Measurements from ENCODE around the gene ZNHIT6. TPM values are rescaled to one million over a fixed set of nuclear protein-coding genes. Genes with fewer than 3 reads are reported as not detected.

Gene ZNHIT6
- polyA plus RNA-seq, 1 donor (not counting 4 experiments of a cell fraction or from before 2014, with no cell fraction given) = 20.9 TPM

DNA sequence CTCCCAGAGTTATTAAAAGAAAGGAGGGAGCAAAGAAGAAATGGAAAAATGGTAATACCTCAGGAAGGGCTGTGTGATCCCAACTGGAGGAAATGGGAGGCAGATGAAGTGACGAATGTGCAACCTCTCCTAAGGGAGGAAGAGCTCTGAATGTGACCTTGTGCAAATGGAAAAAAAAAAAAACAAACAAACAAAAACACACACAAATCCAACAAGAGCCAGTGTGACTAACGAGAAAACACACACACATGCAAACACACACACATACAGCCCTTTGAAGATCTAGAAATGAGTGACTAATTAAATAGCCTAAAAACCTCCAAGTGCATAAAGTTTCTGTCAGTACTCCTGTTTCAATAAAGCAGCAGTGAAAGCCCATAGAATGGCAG lies 78.7 kb downstream of the ZNHIT6 start:
- Histone ChIP-seq H3K4me3 (ENCODE audit: control insufficient read depth in 2 of 3, extremely low read depth in 1 of 3, insufficient read depth in 2 of 3, low read depth in 1 of 3, low read length in 3 of 3) (no peak overlapping the region), H3K9ac (ENCODE audit: control insufficient read depth, extremely low read depth, insufficient read depth, low read length) (no peak overlapping the region), H4K20me1 (ENCODE audit: control insufficient read depth, extremely low read depth, insufficient read depth, low read length) (no peaks in the 10 kb centered on the region), H3K4me2 (ENCODE audit: control insufficient read depth, extremely low read depth, insufficient read depth, low read depth, low read length) (no peak overlapping the region), H3K79me2 (ENCODE audit: control insufficient read depth, insufficient read depth, low read length) (no peaks in the 10 kb centered on the region), H2AFZ (ENCODE audit: control insufficient read depth, low read length) (no peak overlapping the region), H3K36me3 (ENCODE audit: control insufficient read depth in 2 of 2, extremely low read depth in 1 of 2, insufficient read depth in 2 of 2, low read length in 2 of 2) (no peaks in the 10 kb centered on the region), H3K4me1 (ENCODE audit: control insufficient read depth, extremely low read depth, insufficient read depth, low read length) (no peaks in the 10 kb centered on the region), H3K27me3 (ENCODE audit: control insufficient read depth, extremely low read depth, insufficient read depth, low read length) (no peaks in the 10 kb centered on the region), H3K9me3 (ENCODE audit: control insufficient read depth, low read depth, low read length) (no peaks in the 10 kb centered on the region), H3K27ac (ENCODE audit: control insufficient read depth, insufficient read depth, low read length) (no peak overlapping the region), H3K9me1 (ENCODE audit: control insufficient read depth, extremely low read depth, insufficient read depth, low read length) (no peaks in the 10 kb centered on the region)
- TF ChIP-seq, protein P1, sequence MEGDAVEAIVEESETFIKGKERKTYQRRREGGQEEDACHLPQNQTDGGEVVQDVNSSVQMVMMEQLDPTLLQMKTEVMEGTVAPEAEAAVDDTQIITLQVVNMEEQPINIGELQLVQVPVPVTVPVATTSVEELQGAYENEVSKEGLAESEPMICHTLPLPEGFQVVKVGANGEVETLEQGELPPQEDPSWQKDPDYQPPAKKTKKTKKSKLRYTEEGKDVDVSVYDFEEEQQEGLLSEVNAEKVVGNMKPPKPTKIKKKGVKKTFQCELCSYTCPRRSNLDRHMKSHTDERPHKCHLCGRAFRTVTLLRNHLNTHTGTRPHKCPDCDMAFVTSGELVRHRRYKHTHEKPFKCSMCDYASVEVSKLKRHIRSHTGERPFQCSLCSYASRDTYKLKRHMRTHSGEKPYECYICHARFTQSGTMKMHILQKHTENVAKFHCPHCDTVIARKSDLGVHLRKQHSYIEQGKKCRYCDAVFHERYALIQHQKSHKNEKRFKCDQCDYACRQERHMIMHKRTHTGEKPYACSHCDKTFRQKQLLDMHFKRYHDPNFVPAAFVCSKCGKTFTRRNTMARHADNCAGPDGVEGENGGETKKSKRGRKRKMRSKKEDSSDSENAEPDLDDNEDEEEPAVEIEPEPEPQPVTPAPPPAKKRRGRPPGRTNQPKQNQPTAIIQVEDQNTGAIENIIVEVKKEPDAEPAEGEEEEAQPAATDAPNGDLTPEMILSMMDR (optimal IDR thresholded peaks at IDR 0.05 in 1 of 3, IDR thresholded peaks at IDR 0.05 in 1 of 3, conservative IDR thresholded peaks at IDR 0.05 in 1 of 3; ENCODE audit: extremely low read depth in 1 of 3, insufficient read depth in 2 of 3, low read length in 3 of 3) = no peak
- no peak for TF ChIP-seq EZH2 (IDR thresholded peaks at IDR 0.05; ENCODE audit: low read length)
- dilution Hi-C loops (cut with MboI; ENCODE audit: extremely low pct_ligation_motif_present, low sequenced_read_pairs) = no loop called here
- FAIRE-seq (no peak), DNase-seq (ENCODE audit: low read depth, low spot score) (no peak)

DNA sequence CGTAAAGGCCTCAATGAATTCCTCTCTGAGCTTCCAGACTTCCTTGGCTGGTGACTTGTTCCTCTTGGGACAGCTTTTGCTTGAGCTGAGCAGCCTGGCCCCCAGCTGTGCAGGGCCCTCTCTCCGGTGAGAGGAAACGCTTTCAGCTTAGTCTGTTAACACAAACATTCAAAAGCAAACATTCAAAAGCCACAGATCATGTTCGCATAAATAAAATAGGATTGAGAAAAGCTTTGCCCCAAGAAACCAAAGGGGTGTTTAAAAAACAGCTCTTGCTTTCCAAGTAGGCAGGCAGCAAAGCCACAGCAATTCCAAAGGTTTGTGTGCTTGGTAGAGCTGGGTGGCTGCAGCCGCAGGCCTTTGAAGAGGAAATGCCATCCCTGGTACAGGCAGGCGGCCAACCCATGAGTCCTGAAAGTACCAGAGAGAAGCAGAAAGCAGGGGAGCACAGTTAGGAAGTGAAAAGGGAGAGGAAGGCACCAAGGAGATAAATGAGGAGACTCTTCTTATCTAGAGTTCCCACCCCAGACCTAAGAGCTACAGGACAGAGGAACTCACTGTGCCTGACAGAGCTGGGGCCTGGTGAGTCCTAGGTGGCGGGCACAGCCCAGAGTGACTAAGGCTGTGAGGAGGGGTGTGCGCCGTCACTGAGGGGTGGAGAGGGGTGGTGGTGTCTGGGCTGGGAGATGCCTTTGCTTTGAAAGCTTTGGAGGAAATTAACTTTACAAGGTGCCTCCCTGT lies 79.3 kb downstream of the ZNHIT6 start:
- Histone ChIP-seq H3K4me3 (ENCODE audit: control insufficient read depth in 2 of 3, extremely low read depth in 1 of 3, insufficient read depth in 2 of 3, low read depth in 1 of 3, low read length in 3 of 3) (no peak overlapping the region), H3K9me3 (ENCODE audit: control insufficient read depth, low read depth, low read length) (no peaks in the 10 kb centered on the region), H2AFZ (ENCODE audit: control insufficient read depth, low read length) (no peak overlapping the region), H3K79me2 (ENCODE audit: control insufficient read depth, insufficient read depth, low read length) (no peaks in the 10 kb centered on the region), H3K4me2 (ENCODE audit: control insufficient read depth, extremely low read depth, insufficient read depth, low read depth, low read length) (no peak overlapping the region), H3K36me3 (ENCODE audit: control insufficient read depth in 2 of 2, extremely low read depth in 1 of 2, insufficient read depth in 2 of 2, low read length in 2 of 2) (no peaks in the 10 kb centered on the region), H3K9me1 (ENCODE audit: control insufficient read depth, extremely low read depth, insufficient read depth, low read length) (no peaks in the 10 kb centered on the region), H3K27ac (ENCODE audit: control insufficient read depth, insufficient read depth, low read length) (no peak overlapping the region), H3K4me1 (ENCODE audit: control insufficient read depth, extremely low read depth, insufficient read depth, low read length) (no peaks in the 10 kb centered on the region), H3K9ac (ENCODE audit: control insufficient read depth, extremely low read depth, insufficient read depth, low read length) (no peak overlapping the region), H3K27me3 (ENCODE audit: control insufficient read depth, extremely low read depth, insufficient read depth, low read length) (no peaks in the 10 kb centered on the region), H4K20me1 (ENCODE audit: control insufficient read depth, extremely low read depth, insufficient read depth, low read length) (no peaks in the 10 kb centered on the region)
- FAIRE-seq = no peak
- dilution Hi-C loops (cut with MboI; ENCODE audit: extremely low pct_ligation_motif_present, low sequenced_read_pairs) = no loop called here
- DNase-seq (ENCODE audit: low read depth, low spot score) = no peak
- TF ChIP-seq EZH2 (IDR thresholded peaks at IDR 0.05; ENCODE audit: low read length) = no peak
- TF ChIP-seq, protein P1 (optimal IDR thresholded peaks at IDR 0.05 in 1 of 3, IDR thresholded peaks at IDR 0.05 in 1 of 3, conservative IDR thresholded peaks at IDR 0.05 in 1 of 3; ENCODE audit: extremely low read depth in 1 of 3, insufficient read depth in 2 of 3, low read length in 3 of 3) = no peak
